MM.1S (cell line): ENCODE data around the gene CD209.

Experiments used
- DNase-seq: peaks from one replicate; pipeline ENCODE4 v3.0.0-alpha.2; 2015
- H2AFZ ChIP-seq: fragments of 300-600 bp; sonication (generic); 2 replicates; pipeline ENCODE4 v1.6.0; 2016; ENCODE audit warnings: antibody characterized with exemption, low read length
- H3F3A ChIP-seq: fragments of 300-600 bp; sonication (generic); 2 replicates; pipeline ENCODE4 v1.6.1; 2016; ENCODE audit warnings: mild to moderate bottlenecking, antibody characterized with exemption, low read length, moderate library complexity, mixed read lengths; ENCODE audit not compliant: insufficient read depth
- H3K27ac ChIP-seq: fragments of 300-600 bp; sonication (generic); 2 replicates; pipeline ENCODE4 v1.5.1; 2016; ENCODE audit warnings: mild to moderate bottlenecking, low read length
- H3K27me3 ChIP-seq: fragments of 300-600 bp; sonication (generic); replicated peaks from 2 replicates; pipeline ENCODE4 v1.6.0; 2016; ENCODE audit warnings: low read length; ENCODE audit not compliant: insufficient read depth
- H3K36me3 ChIP-seq: fragments of 300-600 bp; sonication (generic); replicated peaks from 2 replicates; pipeline ENCODE4 v1.6.1; 2016; ENCODE audit warnings: mild to moderate bottlenecking, low read length, mixed read lengths; ENCODE audit not compliant: insufficient read depth
- H3K4me1 ChIP-seq: fragments of 300-600 bp; sonication (generic); 2 replicates; pipeline ENCODE4 v1.6.1; 2016; ENCODE audit warnings: low read length, mixed read lengths
- H3K4me2 ChIP-seq: fragments of 300-600 bp; sonication (generic); 2 replicates; pipeline ENCODE4 v1.6.0; 2016; ENCODE audit warnings: low read depth, low read length
- H3K4me3 ChIP-seq: fragments of 300-600 bp; sonication (generic); 2 replicates; pipeline ENCODE4 v1.5.1; 2016; ENCODE audit warnings: low read length, mixed read lengths
- H3K79me2 ChIP-seq: fragments of 300-600 bp; sonication (generic); 2 replicates; pipeline ENCODE4 v1.6.1; 2016; ENCODE audit warnings: mixed run types, low read length, mixed read lengths
- H3K9ac ChIP-seq: fragments of 300-600 bp; sonication (generic); 2 replicates; pipeline ENCODE4 v1.6.1; 2016; ENCODE audit warnings: low read length, mixed read lengths
- H3K9me2 ChIP-seq: fragments of 300-600 bp; sonication (generic); replicated peaks from 2 replicates; pipeline ENCODE4 v1.6.1; 2016; ENCODE audit warnings: mild to moderate bottlenecking, low read length, mixed read lengths; ENCODE audit not compliant: insufficient read depth
- H3K9me3 ChIP-seq: fragments of 300-600 bp; sonication (generic); replicated peaks from 2 replicates; pipeline ENCODE4 v1.6.1; 2016; ENCODE audit warnings: mild to moderate bottlenecking, low read length, mixed read lengths; ENCODE audit not compliant: insufficient read depth
- H4K20me1 ChIP-seq: fragments of 300-600 bp; sonication (generic); 2 replicates; pipeline ENCODE4 v1.6.1; 2016; ENCODE audit warnings: mild to moderate bottlenecking, low read length, moderate library complexity, mixed read lengths; ENCODE audit not compliant: insufficient read depth
- EZH2 ChIP-seq: fragments of 300-600 bp; sonication (generic); optimal IDR thresholded peaks from 2 replicates; pipeline ENCODE3; 2017; ENCODE audit warnings: low read depth, mild to moderate bottlenecking, antibody characterized with exemption, low read length, mixed read lengths
- EZH2phosphoT487 ChIP-seq: fragments of 300-600 bp; sonication (generic); IDR thresholded peaks from 2 replicates; pipeline ENCODE4 v1.6.1; 2018; ENCODE audit warnings: antibody characterized with exemption, low read length
- TF ChIP-seq, protein P1 (sequence below): fragments of 300-600 bp; sonication (generic); IDR thresholded peaks from 2 replicates; pipeline ENCODE4 v1.5.1; 2016; ENCODE audit warnings: antibody characterized with exemption, low read length, mixed read lengths

Gene CD209

DNA sequence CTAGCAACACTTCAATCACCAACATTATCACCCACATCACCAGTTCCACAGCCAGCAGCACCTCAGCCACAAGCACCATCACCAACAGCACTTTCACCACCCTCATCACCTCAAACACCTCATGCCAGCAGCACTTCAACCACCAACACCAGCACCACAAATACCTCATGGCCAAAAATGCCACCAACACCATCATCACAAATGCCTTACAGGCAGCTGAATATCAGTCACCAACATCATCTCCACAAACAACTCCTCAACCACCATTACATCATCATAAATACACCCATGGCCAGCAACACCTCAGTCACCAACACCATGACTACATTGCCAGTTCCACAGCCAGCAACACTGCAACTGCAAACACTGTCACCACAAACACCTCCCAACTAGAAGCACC lies 55.8 kb downstream of the CD209 start:
- no peaks in the 10 kb centered on the region for H3K79me2 ChIP-seq

DNA sequence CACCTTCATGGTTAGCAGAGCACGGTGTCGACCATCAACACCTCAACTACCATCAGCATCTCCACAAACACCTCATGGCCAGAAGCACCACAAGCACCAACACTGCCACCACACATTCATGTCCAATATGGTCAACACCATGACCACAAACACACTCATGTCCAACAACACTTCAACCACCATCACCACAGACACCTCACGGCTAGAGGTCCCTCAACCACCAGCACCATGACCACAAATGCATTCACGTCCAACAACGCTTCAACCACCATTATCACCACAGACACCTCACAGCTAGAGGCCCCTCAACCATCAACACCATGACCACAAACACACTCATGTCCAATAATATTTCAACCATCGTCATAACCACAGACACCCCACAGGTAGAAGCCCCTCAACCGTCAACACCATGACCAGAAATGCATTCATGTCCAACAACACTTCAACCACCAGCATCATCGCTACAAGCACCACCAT lies 56.5 kb downstream of the CD209 start:
- Histone ChIP-seq H3F3A (no peaks in the 10 kb centered on the region), H3K27ac (no peak overlapping the region), H3K9ac (no peak overlapping the region), H3K4me3 (no peak overlapping the region), H3K79me2 (no peaks in the 10 kb centered on the region), H3K4me1 (no peaks in the 10 kb centered on the region), H3K27me3 (peaks cover 76% of the 10 kb centered on the region), H2AFZ (no peak overlapping the region), H4K20me1 (no peaks in the 10 kb centered on the region), H3K4me2 (no peak overlapping the region), H3K9me3 (no peaks in the 10 kb centered on the region), H3K36me3 (no peaks in the 10 kb centered on the region), H3K9me2 (no peaks in the 10 kb centered on the region)
- DNase-seq: no peak
- TF ChIP-seq, protein P1, sequence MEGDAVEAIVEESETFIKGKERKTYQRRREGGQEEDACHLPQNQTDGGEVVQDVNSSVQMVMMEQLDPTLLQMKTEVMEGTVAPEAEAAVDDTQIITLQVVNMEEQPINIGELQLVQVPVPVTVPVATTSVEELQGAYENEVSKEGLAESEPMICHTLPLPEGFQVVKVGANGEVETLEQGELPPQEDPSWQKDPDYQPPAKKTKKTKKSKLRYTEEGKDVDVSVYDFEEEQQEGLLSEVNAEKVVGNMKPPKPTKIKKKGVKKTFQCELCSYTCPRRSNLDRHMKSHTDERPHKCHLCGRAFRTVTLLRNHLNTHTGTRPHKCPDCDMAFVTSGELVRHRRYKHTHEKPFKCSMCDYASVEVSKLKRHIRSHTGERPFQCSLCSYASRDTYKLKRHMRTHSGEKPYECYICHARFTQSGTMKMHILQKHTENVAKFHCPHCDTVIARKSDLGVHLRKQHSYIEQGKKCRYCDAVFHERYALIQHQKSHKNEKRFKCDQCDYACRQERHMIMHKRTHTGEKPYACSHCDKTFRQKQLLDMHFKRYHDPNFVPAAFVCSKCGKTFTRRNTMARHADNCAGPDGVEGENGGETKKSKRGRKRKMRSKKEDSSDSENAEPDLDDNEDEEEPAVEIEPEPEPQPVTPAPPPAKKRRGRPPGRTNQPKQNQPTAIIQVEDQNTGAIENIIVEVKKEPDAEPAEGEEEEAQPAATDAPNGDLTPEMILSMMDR: no peak
- TF ChIP-seq EZH2 (no peak), EZH2phosphoT487 (no peak)

More for the DNA sequence above, 55.8 kb downstream of the CD209 start:
- H3F3A ChIP-seq: no peaks in the 10 kb centered on the region
- peaks cover 82% of the 10 kb centered on the region for H3K27me3 ChIP-seq
- no peaks in the 10 kb centered on the region for H3K36me3 ChIP-seq
- H3K4me3 ChIP-seq: no peak overlapping the region
- no peak overlapping the region for H3K27ac ChIP-seq
- no peaks in the 10 kb centered on the region for H4K20me1 ChIP-seq
- H3K9me3 ChIP-seq: no peaks in the 10 kb centered on the region
- no peak overlapping the region for H2AFZ ChIP-seq
- H3K4me2 ChIP-seq: no peak overlapping the region
- H3K9ac ChIP-seq: no peak overlapping the region
- no peaks in the 10 kb centered on the region for H3K9me2 ChIP-seq
- TF ChIP-seq EZH2 (no peak), EZH2phosphoT487 (no peak)
- TF ChIP-seq, protein P1: no peak
- DNase-seq: no peak
- no peaks in the 10 kb centered on the region for H3K4me1 ChIP-seq
